ENCODE results near the gene KCTD17.

GRCh38 chr22:37008365-37008764 lies 43.2 kb upstream of the KCTD17 start:
- TF ChIP-seq, protein P1, sequence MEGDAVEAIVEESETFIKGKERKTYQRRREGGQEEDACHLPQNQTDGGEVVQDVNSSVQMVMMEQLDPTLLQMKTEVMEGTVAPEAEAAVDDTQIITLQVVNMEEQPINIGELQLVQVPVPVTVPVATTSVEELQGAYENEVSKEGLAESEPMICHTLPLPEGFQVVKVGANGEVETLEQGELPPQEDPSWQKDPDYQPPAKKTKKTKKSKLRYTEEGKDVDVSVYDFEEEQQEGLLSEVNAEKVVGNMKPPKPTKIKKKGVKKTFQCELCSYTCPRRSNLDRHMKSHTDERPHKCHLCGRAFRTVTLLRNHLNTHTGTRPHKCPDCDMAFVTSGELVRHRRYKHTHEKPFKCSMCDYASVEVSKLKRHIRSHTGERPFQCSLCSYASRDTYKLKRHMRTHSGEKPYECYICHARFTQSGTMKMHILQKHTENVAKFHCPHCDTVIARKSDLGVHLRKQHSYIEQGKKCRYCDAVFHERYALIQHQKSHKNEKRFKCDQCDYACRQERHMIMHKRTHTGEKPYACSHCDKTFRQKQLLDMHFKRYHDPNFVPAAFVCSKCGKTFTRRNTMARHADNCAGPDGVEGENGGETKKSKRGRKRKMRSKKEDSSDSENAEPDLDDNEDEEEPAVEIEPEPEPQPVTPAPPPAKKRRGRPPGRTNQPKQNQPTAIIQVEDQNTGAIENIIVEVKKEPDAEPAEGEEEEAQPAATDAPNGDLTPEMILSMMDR (IDR thresholded peaks at IDR 0.05; ENCODE audit: insufficient read depth, low read length), result no peak
- TF ChIP-seq POLR2AphosphoS5 (IDR thresholded peaks at IDR 0.05; ENCODE audit: low read depth) (no peak), GABPA (IDR thresholded peaks at IDR 0.05; ENCODE audit: low read depth) (no peak)
- TF ChIP-seq, protein P2, sequence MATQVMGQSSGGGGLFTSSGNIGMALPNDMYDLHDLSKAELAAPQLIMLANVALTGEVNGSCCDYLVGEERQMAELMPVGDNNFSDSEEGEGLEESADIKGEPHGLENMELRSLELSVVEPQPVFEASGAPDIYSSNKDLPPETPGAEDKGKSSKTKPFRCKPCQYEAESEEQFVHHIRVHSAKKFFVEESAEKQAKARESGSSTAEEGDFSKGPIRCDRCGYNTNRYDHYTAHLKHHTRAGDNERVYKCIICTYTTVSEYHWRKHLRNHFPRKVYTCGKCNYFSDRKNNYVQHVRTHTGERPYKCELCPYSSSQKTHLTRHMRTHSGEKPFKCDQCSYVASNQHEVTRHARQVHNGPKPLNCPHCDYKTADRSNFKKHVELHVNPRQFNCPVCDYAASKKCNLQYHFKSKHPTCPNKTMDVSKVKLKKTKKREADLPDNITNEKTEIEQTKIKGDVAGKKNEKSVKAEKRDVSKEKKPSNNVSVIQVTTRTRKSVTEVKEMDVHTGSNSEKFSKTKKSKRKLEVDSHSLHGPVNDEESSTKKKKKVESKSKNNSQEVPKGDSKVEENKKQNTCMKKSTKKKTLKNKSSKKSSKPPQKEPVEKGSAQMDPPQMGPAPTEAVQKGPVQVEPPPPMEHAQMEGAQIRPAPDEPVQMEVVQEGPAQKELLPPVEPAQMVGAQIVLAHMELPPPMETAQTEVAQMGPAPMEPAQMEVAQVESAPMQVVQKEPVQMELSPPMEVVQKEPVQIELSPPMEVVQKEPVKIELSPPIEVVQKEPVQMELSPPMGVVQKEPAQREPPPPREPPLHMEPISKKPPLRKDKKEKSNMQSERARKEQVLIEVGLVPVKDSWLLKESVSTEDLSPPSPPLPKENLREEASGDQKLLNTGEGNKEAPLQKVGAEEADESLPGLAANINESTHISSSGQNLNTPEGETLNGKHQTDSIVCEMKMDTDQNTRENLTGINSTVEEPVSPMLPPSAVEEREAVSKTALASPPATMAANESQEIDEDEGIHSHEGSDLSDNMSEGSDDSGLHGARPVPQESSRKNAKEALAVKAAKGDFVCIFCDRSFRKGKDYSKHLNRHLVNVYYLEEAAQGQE (IDR thresholded peaks at IDR 0.05; ENCODE audit: insufficient replicate concordance, low read depth), result no peak

Measured in HL-60 (cell line).